ENCODE measurements around the gene TENM4.
"Not testable (repeated sequence)": the region's sequence is repeated elsewhere in the genome, so short reads cannot be mapped to it uniquely, and the experiment has no call there.

Gene TENM4

GRCh38 chr11:78879094-78879980 lies 561.5 kb downstream of the TENM4 start:
- H2BK15ac ChIP-seq (ENCODE audit: low read length); DNase-seq (ENCODE audit: low spot score); H2BK120ac ChIP-seq (ENCODE audit: low read depth, low read length); H3K9ac ChIP-seq (ENCODE audit: low read depth, low read length, poor library complexity); H3K4ac ChIP-seq (ENCODE audit: low read length); H4K91ac ChIP-seq (ENCODE audit: low read depth, low read length, poor library complexity); H2BK12ac ChIP-seq (ENCODE audit: low read length); H3K36me3 ChIP-seq (replicated peaks in 1 of 2; ENCODE audit: control insufficient read depth in 2 of 2, insufficient read depth in 2 of 2, low read length in 2 of 2); H3K4me3 ChIP-seq (ENCODE audit: low read length in 2 of 2); H3K79me1 ChIP-seq (ENCODE audit: low read depth, low read length); H3K27me3 ChIP-seq (ENCODE audit: control insufficient read depth in 3 of 3, insufficient read depth in 3 of 3, low read depth in 1 of 3, low read length in 3 of 3); H3K23ac ChIP-seq (ENCODE audit: low read depth, low read length, poor library complexity); H3K14ac ChIP-seq (ENCODE audit: low read length); H2BK5ac ChIP-seq (ENCODE audit: low read length); H3K4me2 ChIP-seq (ENCODE audit: insufficient read depth, low read length, poor library complexity, severe bottlenecking); H2AK5ac ChIP-seq (ENCODE audit: low read depth, low read length); H3K27ac ChIP-seq (replicated peaks; ENCODE audit: low read length); H2AFZ ChIP-seq (ENCODE audit: low read length); H3K4me1 ChIP-seq (ENCODE audit: control insufficient read depth in 2 of 2, insufficient read depth in 1 of 2, low read depth in 1 of 2, low read length in 2 of 2); H4K8ac ChIP-seq (ENCODE audit: low read depth, low read length); H3K18ac ChIP-seq (ENCODE audit: low read length): not testable (repeated sequence)
- H3K9me3 ChIP-seq (replicated peaks in 1 of 2; ENCODE audit: control insufficient read depth in 2 of 2, insufficient read depth in 1 of 2, low read depth in 1 of 2, low read length in 2 of 2) = peaks cover 9 to 11% of the 10 kb centered on the region in 2 donors
- whole genome bisulfite sequencing, 2 donors (ENCODE audit: extremely low coverage in 2 of 2, insufficient read length in 2 of 2, insufficient replicate concordance in 1 of 2) = no CpG with 5 or more reads among the region's 54 CpGs

- no peak overlapping the region for H2BK5ac ChIP-seq (ENCODE audit: low read length)
- WGBS, 2 donors (ENCODE audit: extremely low coverage in 2 of 2, insufficient read length in 2 of 2, insufficient replicate concordance in 1 of 2) = no CpG with 5 or more reads among the region's 2 CpGs
- no peak for DNase-seq (ENCODE audit: low spot score)
- no peak overlapping the region for H4K8ac ChIP-seq (ENCODE audit: low read depth, low read length)
- H3K27me3 ChIP-seq (ENCODE audit: control insufficient read depth in 3 of 3, insufficient read depth in 3 of 3, low read depth in 1 of 3, low read length in 3 of 3) = no peaks in the 10 kb centered on the region
- no peak overlapping the region for H3K18ac ChIP-seq (ENCODE audit: low read length)
- H3K4me1 ChIP-seq (ENCODE audit: control insufficient read depth in 2 of 2, insufficient read depth in 1 of 2, low read depth in 1 of 2, low read length in 2 of 2) = no peaks in the 10 kb centered on the region
- no peak overlapping the region for H3K23ac ChIP-seq (ENCODE audit: low read depth, low read length, poor library complexity)
- no peak overlapping the region for H2AK5ac ChIP-seq (ENCODE audit: low read depth, low read length)
- H3K4ac ChIP-seq (ENCODE audit: low read length) = no peak overlapping the region
- H2BK12ac ChIP-seq (ENCODE audit: low read length) = no peak overlapping the region
- no peak overlapping the region for H3K4me2 ChIP-seq (ENCODE audit: insufficient read depth, low read length, poor library complexity, severe bottlenecking)
- H2BK120ac ChIP-seq (ENCODE audit: low read depth, low read length) = no peak overlapping the region
- peaks cover 9 to 11% of the 10 kb centered on the region in 2 donors for H3K9me3 ChIP-seq (replicated peaks in 1 of 2; ENCODE audit: control insufficient read depth in 2 of 2, insufficient read depth in 1 of 2, low read depth in 1 of 2, low read length in 2 of 2)
- no peak overlapping the region for H2BK15ac ChIP-seq (ENCODE audit: low read length)
- no peak overlapping the region for H3K27ac ChIP-seq (replicated peaks; ENCODE audit: low read length)
- no peak overlapping the region for H3K9ac ChIP-seq (ENCODE audit: low read depth, low read length, poor library complexity)
- no peak overlapping the region for H2AFZ ChIP-seq (ENCODE audit: low read length)
- no peak overlapping the region for H3K4me3 ChIP-seq (ENCODE audit: low read length in 2 of 2)
- peaks cover 1 to 6% of the 10 kb centered on the region in 2 donors for H3K36me3 ChIP-seq (replicated peaks in 1 of 2; ENCODE audit: control insufficient read depth in 2 of 2, insufficient read depth in 2 of 2, low read length in 2 of 2)
- H3K14ac ChIP-seq (ENCODE audit: low read length) = no peak overlapping the region
- H3K79me1 ChIP-seq (ENCODE audit: low read depth, low read length) = no peaks in the 10 kb centered on the region
- H4K91ac ChIP-seq (ENCODE audit: low read depth, low read length, poor library complexity) = no peak overlapping the region
Observed at GRCh38 chr11:78878631-78879030, 562.2 kb downstream of the TENM4 start.

GRCh38 chr11:78876676-78877075 lies 564.2 kb downstream of the TENM4 start:
- H3K9me3 ChIP-seq (replicated peaks in 1 of 2; ENCODE audit: control insufficient read depth in 2 of 2, insufficient read depth in 1 of 2, low read depth in 1 of 2, low read length in 2 of 2) = peaks cover 9 to 11% of the 10 kb centered on the region in 2 donors
- H2AFZ ChIP-seq (ENCODE audit: low read length) = no peak overlapping the region
- no peak overlapping the region for H3K4me3 ChIP-seq (ENCODE audit: low read length in 2 of 2)
- DNase-seq (ENCODE audit: low spot score) = no peak
- no peak overlapping the region for H2BK15ac ChIP-seq (ENCODE audit: low read length)
- H3K79me1 ChIP-seq (ENCODE audit: low read depth, low read length) = no peaks in the 10 kb centered on the region
- H3K9ac ChIP-seq (ENCODE audit: low read depth, low read length, poor library complexity) = no peak overlapping the region
- no peak overlapping the region for H3K4me2 ChIP-seq (ENCODE audit: insufficient read depth, low read length, poor library complexity, severe bottlenecking)
- no peak overlapping the region for H2AK5ac ChIP-seq (ENCODE audit: low read depth, low read length)
- H3K4me1 ChIP-seq (ENCODE audit: control insufficient read depth in 2 of 2, insufficient read depth in 1 of 2, low read depth in 1 of 2, low read length in 2 of 2) = peaks cover 0 to 1% of the 10 kb centered on the region in 2 donors
- no peak overlapping the region for H4K8ac ChIP-seq (ENCODE audit: low read depth, low read length)
- H2BK5ac ChIP-seq (ENCODE audit: low read length) = no peak overlapping the region
- H3K27ac ChIP-seq (replicated peaks; ENCODE audit: low read length) = no peak overlapping the region
- no peak overlapping the region for H3K14ac ChIP-seq (ENCODE audit: low read length)
- H3K27me3 ChIP-seq (ENCODE audit: control insufficient read depth in 3 of 3, insufficient read depth in 3 of 3, low read depth in 1 of 3, low read length in 3 of 3) = no peaks in the 10 kb centered on the region
- no CpG with 5 or more reads among the region's 3 CpGs for WGBS, 2 donors (ENCODE audit: extremely low coverage in 2 of 2, insufficient read length in 2 of 2, insufficient replicate concordance in 1 of 2)
- H4K91ac ChIP-seq (ENCODE audit: low read depth, low read length, poor library complexity) = no peak overlapping the region
- H3K18ac ChIP-seq (ENCODE audit: low read length) = no peak overlapping the region
- H2BK120ac ChIP-seq (ENCODE audit: low read depth, low read length) = no peak overlapping the region
- no peak overlapping the region for H3K23ac ChIP-seq (ENCODE audit: low read depth, low read length, poor library complexity)
- H3K4ac ChIP-seq (ENCODE audit: low read length) = no peak overlapping the region
- no peak overlapping the region for H2BK12ac ChIP-seq (ENCODE audit: low read length)
- peaks cover under 1 to 1% of the 10 kb centered on the region in 2 donors for H3K36me3 ChIP-seq (replicated peaks in 1 of 2; ENCODE audit: control insufficient read depth in 2 of 2, insufficient read depth in 2 of 2, low read length in 2 of 2)

DNA sequence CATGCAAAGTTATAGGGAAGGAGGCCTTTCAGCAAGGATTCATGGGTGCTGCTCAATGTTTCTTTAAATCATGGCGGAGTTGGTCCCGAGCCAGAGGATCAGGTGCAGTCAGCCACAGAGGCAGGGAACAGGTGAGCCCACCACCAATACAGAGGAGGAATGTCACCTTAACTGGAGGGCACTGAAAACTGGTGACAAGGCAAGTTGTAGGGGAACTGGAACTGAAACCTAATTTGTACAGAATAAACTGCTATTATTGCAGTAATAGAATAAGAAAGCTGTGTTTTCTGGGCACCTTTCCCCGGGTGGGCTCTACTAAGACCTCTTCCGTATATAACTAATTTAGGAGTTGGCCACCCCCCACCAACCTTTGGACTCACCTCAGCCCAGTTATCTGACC lies 570.2 kb downstream of the TENM4 start:
- Histone ChIP-seq H3K14ac (ENCODE audit: low read length) (no peak overlapping the region), H3K79me1 (ENCODE audit: low read depth, low read length) (no peaks in the 10 kb centered on the region), H3K27ac (replicated peaks; ENCODE audit: low read length) (no peak overlapping the region), H2AFZ (ENCODE audit: low read length) (no peak overlapping the region), H3K27me3 (ENCODE audit: control insufficient read depth in 3 of 3, insufficient read depth in 3 of 3, low read depth in 1 of 3, low read length in 3 of 3) (no peaks in the 10 kb centered on the region), H3K9ac (ENCODE audit: low read depth, low read length, poor library complexity) (no peak overlapping the region), H3K4me1 (ENCODE audit: control insufficient read depth in 2 of 2, insufficient read depth in 1 of 2, low read depth in 1 of 2, low read length in 2 of 2) (peaks cover 0 to 3% of the 10 kb centered on the region in 2 donors), H3K4me3 (ENCODE audit: low read length in 2 of 2) (no peak overlapping the region), H3K4ac (ENCODE audit: low read length) (no peak overlapping the region), H2BK120ac (ENCODE audit: low read depth, low read length) (no peak overlapping the region), H4K8ac (ENCODE audit: low read depth, low read length) (no peak overlapping the region), H2BK12ac (ENCODE audit: low read length) (no peak overlapping the region), H3K9me3 (replicated peaks in 1 of 2; ENCODE audit: control insufficient read depth in 2 of 2, insufficient read depth in 1 of 2, low read depth in 1 of 2, low read length in 2 of 2) (no peaks in the 10 kb centered on the region), H4K91ac (ENCODE audit: low read depth, low read length, poor library complexity) (no peak overlapping the region), H2BK5ac (ENCODE audit: low read length) (no peak overlapping the region), H2BK15ac (ENCODE audit: low read length) (no peak overlapping the region), H3K4me2 (ENCODE audit: insufficient read depth, low read length, poor library complexity, severe bottlenecking) (no peak overlapping the region), H3K36me3 (replicated peaks in 1 of 2; ENCODE audit: control insufficient read depth in 2 of 2, insufficient read depth in 2 of 2, low read length in 2 of 2) (peaks cover 0 to 3% of the 10 kb centered on the region in 2 donors), H2AK5ac (ENCODE audit: low read depth, low read length) (no peak overlapping the region), H3K23ac (ENCODE audit: low read depth, low read length, poor library complexity) (no peak overlapping the region), H3K18ac (ENCODE audit: low read length) (no peak overlapping the region)
- no peak for DNase-seq (ENCODE audit: low spot score)
- WGBS, 2 donors (ENCODE audit: extremely low coverage in 2 of 2, insufficient read length in 2 of 2, insufficient replicate concordance in 1 of 2) = no CpG with 5 or more reads among the region's 4 CpGs
